IPS-18c (cell line): ENCODE data around the gene BPNT1.
"Not testable (repeated sequence)": the region's sequence is repeated elsewhere in the genome, so short reads cannot be mapped to it uniquely, and the experiment has no call there.

Source experiments
- H3K4me3 ChIP-seq: 2 replicates; pipeline ENCODE4 v1.7.0; 2013; ENCODE audit warnings: low read depth, mild to moderate bottlenecking, low read length, moderate library complexity; ENCODE audit not compliant: insufficient read depth
- H3K9me3 ChIP-seq: one replicate; pipeline ENCODE4 v1.6.1; 2013; ENCODE audit warnings: mild to moderate bottlenecking, low read length, moderate library complexity; ENCODE audit not compliant: control insufficient read depth, insufficient read depth

The BPNT1 gene

DNA sequence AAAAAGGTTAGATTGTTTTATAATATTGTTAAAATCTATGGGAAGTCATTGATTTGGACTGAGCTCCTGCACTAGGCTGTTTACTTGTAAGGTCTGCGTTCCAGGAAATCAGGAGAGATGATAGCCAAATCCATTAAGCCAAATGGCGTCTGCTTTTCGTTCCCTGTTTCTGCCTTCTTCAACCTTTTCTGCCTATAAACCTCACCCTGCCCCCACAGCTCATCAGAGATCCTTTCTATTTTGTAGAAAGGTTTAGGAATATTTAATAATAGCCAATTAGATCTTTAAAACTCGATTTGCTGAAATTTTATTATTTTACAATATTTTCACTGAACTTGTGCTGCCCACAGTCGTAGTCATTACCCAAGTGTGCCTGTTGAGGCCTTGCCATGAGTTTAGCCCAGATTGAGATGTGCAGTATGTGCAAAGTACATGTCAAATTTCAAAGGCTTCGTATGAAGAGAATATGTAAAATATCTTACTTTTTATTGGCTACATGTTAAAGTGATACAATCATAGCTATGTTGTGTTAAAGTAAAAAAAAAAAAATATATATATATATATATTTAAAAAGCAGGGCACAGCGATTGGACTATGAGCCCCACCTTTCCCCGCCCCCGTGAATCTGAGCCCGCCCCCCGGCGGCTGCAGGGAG lies 3.9 kb upstream of the BPNT1 start:
- no peaks in the 10 kb centered on the region for H3K9me3 ChIP-seq
- no peak overlapping the region for H3K4me3 ChIP-seq

GRCh38 chr1:220092694-220093093 lies 3.1 kb upstream of the BPNT1 start:
- H3K4me3 ChIP-seq, result no peak overlapping the region
- no peaks in the 10 kb centered on the region for H3K9me3 ChIP-seq

DNA sequence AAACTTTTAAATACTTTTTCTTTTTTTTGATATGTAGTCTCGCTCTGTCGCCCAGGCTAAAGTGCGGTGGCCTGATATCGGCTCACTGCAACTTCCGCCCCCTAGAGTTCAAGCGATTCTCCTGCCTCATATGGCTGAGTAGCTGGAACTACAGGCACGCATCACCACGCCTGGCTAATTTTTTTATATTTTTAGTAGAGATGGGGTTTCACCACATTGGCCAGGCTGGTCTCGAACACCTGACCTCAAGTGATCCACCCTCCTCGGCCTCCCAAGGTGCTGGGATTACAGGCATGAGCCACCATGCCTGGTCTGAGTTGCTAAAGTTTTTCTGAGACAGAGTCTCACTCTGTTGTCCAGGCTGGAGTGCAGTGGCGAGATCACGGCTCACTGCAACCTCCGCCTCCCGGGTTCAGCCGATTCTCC lies 3.3 kb downstream of the BPNT1 start:
- H3K4me3 ChIP-seq, H3K9me3 ChIP-seq: not testable (repeated sequence)

- Histone ChIP-seq H3K9me3 (no peaks in the 10 kb centered on the region), H3K4me3 (no peak overlapping the region)
Observed at GRCh38 chr1:220084460-220084859, 5.1 kb downstream of the BPNT1 start.

DNA sequence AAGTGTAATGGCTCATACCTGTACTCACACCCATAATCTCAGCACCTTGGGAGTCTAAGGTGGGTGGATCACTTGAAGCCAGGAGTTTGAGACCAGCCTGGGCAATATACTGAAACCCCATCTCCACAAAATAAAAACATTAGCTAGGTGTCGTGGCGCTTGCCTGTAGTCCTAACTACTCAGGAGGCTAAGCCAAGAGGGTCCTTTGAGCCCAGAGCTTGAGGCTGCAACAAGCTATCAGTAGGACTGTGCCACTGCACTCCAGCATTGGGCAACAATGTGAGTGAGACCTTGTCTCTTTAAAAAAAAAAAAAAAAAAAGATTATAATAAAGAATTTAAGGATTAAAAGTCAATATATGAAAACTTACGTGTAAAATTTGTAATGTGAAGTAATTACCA lies 11.7 kb downstream of the BPNT1 start:
- no peak overlapping the region for H3K4me3 ChIP-seq
- no peaks in the 10 kb centered on the region for H3K9me3 ChIP-seq

DNA sequence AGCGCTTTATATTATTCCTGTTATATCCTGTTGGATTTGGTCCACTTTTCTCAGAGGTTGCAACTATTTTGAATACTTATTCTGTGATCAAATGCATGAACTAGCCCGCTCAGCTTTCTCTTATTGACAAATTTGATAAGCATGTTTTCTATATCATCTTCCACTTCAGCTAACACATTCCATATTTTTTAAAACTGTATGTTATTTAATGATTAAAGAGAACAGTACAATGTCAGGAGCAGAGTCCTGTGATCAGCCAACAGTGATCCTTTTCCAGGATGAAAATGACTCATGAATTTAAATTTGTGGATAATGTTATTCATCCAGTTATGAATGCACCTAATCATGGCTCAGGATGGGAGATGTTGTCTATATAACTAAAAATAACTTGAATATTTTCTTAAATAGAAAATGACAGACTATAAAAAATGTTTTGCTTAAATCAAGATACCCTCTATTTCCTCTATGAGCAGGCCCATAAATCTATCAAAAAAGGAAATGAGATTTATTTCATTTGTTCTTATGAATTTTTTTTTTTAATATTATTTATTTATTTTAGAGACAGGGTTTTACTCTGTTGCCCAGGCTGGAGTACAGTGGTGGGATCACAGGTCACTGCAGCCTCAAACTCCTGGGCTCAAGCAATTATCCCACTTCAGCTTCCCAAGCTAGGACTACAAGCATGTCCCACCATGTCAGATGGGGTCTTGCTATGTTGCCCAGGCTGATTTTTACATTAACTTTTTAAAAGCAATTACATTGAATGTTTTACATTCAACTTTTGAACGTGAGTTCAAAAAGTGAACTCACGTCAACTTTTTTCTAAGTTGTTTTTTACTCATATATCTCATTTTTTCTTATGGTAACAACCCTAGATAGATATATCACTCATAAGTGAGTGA lies 12.5 kb downstream of the BPNT1 start:
- Histone ChIP-seq H3K9me3 (no peaks in the 10 kb centered on the region), H3K4me3 (no peak overlapping the region)

- H3K4me3 ChIP-seq, result no peak overlapping the region
Observed at GRCh38 chr1:220067269-220068204, 22.1 kb downstream of the BPNT1 start.

GRCh38 chr1:220062629-220063028 lies 27.0 kb downstream of the BPNT1 start:
- Histone ChIP-seq H3K9me3 (no peaks in the 10 kb centered on the region), H3K4me3 (no peak overlapping the region)

More at GRCh38 chr1:220067269-220068204, 22.1 kb downstream of the BPNT1 start:
- H3K9me3 ChIP-seq, result no peaks in the 10 kb centered on the region

DNA sequence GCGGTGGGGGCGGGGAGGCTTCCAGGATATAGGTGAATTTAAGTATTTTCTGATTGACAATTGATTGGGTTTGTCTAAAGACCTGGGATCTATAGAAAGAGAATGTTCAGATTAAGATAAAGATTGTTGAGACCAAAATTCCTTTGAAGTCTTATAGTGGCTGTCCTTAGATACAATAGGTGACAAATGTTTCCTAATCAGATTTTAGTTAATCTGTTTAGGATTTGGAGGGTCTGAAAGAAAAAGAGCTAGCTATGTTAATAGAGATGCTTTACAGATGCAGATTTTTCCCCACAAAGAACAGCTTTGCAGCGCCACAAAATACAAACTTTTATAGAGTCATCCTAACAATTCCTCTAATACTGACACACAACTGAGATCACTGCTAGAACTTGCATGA lies 28.7 kb downstream of the BPNT1 start:
- no peaks in the 10 kb centered on the region for H3K9me3 ChIP-seq

GRCh38 chr1:220056374-220056773 lies 33.2 kb downstream of the BPNT1 start:
- no peak overlapping the region for H3K4me3 ChIP-seq
- H3K9me3 ChIP-seq, result no peaks in the 10 kb centered on the region

More for the DNA sequence above, 28.7 kb downstream of the BPNT1 start:
- H3K4me3 ChIP-seq, result no peak overlapping the region

GRCh38 chr1:220046052-220046930 lies 43.3 kb downstream of the BPNT1 start, which contains the start of gene EPRS1:
TSS of gene EPRS1 (minus strand) at chr1:220046505. CDS start at chr1:220046388, 117 bp downstream.
- peaks cover 2% of the 10 kb centered on the region for H3K9me3 ChIP-seq
- peak within 1 kb of the TSS; percentile 96 for H3K4me3 ChIP-seq

- Histone ChIP-seq H3K4me3 (peak overlapping the region; percentile 96), H3K9me3 (peaks cover 4% of the 10 kb centered on the region)
Observed at GRCh38 chr1:220045356-220046051, 44.1 kb downstream of the BPNT1 start.

GRCh38 chr1:220044678-220045355 lies 44.8 kb downstream of the BPNT1 start:
- Histone ChIP-seq H3K4me3 (peak overlapping the region; percentile 96; the same call in 1 of the 2 replicates), H3K9me3 (peaks cover 4% of the 10 kb centered on the region)

DNA sequence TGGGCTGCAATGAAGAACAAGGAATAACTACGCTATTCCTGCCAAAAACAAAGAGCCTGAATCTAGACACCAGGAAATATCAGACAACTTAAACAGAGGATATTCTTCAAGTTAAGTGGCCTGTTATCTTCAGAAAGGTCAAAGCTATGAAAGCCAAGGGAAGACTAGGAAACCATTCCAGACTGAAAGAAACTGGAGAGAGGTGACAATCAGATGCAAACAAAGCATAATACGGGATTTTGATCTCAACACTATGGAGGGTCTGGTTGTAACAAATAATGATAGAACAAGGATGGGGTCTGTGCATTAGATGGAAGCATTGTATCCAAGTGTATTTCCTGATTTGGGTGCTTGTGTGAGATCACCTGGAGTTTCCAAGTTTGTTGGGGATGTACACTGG lies 45.9 kb downstream of the BPNT1 start:
- peaks cover 7% of the 10 kb centered on the region for H3K9me3 ChIP-seq
- H3K4me3 ChIP-seq, result no peak overlapping the region

DNA sequence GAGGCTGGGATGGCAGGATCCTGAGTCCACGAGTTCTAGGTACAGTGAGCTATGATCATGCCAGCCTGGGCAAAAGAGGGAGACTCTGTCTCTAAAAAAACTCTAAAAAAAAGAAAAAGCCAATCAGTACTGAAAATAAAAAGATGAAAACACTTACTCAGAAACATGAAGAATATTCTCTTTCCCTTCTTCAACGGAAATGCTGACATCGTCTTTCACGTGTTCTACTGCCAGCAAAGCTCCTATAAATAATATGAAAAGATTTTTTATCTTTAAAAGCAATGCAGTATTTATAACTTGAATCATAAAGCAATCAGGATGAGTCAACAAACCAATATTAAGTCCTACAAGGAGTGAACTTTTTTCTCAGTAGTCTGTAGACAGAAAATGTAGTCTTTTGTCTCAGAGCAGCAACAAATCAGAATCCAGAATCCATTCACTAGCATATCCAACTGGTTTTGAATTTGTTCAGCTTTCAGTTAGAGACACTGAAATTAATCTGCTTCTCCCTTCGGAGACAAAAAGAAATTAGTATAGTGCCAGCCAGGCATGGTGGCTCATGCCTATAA lies 49.5 kb downstream of the BPNT1 start:
- H3K9me3 ChIP-seq, result peaks cover 7% of the 10 kb centered on the region
- H3K4me3 ChIP-seq, result no peak overlapping the region
